HG03432 (cell line): ENCODE results near the gene SCUBE1.
"Not testable (repeated sequence)": the region's sequence is repeated elsewhere in the genome, so short reads cannot be mapped to it uniquely, and the experiment has no call there.

Experiments used
- ATAC-seq: cut with Tn5 transposase; IDR thresholded peaks from one replicate; pipeline ENCODE4 v1.9.1; 2021; ENCODE audit warnings: mild to moderate bottlenecking, moderate library complexity; ENCODE audit not compliant: unreplicated experiment

Gene SCUBE1

DNA sequence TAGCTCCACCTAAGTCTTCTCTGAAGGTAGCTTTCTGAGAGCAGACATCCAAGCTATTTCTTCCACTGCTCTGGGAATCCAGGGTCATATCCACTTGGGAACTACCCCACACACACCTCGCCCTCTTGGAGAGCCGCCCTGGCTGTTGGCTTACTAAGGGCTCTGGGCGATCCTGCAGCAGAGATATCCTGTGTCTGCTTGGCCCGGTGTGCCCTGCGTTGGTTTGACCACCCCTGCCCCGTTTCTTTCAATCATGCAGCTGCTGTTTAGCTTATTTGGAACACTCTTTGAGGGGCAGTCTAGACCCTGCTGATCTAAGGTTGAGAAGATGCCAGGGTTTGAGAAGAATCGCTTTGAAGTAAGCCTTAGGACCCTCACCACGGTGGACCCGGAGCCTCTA is 17.4 kb upstream of the SCUBE1 start:
- ATAC-seq: no peak

DNA sequence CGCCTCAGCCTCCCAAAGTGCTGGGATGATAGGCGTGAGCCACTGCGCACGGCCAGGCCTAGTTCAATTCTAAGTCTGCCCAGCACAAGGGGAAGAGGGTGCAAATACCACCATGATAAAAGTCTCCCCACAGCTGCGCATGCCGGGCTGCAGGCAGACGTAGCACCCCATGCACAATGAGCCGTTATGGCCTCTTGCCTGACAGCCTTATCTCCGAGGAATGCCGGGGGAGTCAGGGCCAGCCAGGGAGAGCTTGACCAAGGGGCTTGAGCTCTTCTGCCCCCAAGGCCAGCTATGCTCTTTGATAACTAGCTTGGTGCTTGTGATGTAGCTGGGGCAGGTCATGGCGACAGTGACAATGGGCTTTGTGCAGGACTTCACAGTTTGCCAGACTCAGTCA is 13.7 kb upstream of the SCUBE1 start:
- no peak for ATAC-seq

DNA sequence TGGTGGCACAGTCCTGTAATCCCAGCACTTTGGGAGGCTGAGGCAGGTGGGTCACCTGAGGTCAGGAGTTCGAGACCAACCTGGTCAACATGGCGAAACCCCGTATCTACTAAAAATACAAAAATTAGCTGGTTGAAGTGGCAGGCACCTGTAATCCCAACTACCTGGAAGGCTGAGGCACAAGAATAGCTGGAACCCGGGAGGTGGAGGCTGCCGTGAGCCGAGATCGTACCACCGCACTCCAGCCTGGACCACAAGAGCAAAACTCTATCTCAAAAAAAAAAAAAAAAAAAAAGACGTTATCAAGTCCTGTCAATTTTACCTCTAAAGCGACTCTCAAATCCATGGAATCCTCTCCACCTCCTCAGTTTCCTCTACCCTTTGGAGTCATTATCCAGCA is 12.5 kb upstream of the SCUBE1 start:
- ATAC-seq: not testable (repeated sequence)

DNA sequence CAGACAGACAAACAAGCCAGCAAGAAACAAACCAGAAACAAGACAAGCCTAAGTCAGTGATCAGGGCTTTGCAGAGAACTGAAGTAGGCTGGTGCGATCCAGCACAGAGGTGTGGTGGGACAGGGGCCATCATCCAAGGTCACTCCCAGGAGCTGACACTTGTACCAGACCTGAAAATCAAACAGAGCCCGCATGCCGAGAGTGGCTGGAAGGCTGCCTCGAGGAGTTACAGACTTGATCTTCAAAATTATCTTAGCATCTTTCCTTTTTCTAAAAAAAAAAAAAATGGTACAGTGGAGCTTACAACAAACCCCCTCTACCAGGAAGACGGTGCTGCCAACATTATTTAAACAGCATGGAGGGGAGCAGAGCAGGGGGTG is 8.8 kb upstream of the SCUBE1 start:
- no peak for ATAC-seq

DNA sequence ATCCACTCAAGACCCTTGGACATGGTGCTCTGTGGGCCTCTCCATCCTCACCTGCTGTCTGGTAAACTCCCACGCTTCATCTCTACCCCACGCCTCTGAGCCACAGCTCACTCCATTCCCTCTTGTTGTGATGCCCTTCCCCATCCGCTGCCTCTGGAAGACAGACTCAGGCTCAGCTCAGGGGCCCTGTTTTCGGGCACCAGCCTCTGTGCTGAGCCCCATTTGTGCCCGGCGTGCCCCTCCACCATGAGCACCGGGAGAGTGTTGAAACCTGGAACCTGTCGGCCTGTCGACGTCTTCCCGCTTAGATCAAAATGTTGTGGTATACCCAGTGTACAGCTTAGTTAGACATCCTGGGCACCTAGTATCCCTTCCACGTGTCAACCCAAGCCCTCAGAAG is 6.5 kb upstream of the SCUBE1 start:
- no peak for ATAC-seq

DNA sequence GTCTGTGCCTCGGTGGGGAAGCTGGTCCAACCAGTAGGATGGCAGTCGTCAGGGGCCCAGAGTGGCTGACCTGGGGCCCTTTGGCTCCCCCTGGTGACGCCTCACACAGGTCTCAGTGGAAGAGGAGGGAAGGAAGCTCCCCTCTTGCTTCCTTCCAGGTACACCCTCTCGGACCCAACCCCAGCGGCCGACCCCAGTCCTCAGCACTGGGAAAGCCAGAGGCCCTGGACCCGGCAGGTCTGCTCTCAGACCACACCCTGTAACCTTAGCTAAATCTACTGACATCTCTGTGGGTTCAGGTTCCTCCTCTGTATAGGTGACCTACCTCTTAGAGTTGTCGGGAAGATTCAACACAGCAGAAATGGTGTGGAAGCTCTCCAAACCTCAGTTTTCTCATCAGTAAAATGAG is 3.4 kb upstream of the SCUBE1 start:
- ATAC-seq: no peak

DNA sequence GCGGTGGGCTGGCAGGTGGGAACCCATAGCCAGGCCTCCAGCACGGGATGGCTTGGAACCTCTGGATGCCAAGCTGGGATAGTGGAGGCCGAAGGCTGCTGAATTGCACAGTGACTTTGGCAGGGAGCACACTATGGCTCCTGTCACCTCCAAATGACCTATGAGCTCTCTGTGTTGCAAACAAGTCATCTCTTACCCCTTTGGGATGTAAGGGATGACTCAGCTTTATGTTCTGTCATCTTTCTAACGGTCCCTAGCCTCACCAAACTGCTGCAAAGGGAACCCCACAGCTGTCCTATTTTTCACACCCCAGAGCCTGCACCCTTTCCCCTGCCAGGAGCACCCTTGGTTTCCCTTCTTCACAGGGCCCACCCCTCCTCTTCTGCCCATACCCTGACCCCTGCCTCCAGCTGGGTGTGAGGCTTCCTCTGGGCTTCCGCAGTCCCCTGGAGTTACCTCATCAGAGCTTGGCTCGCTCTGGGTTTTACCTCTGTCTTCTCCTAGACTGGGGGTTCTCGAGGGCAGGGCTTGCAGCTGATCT is 2.7 kb upstream of the SCUBE1 start:
- ATAC-seq: no peak

DNA sequence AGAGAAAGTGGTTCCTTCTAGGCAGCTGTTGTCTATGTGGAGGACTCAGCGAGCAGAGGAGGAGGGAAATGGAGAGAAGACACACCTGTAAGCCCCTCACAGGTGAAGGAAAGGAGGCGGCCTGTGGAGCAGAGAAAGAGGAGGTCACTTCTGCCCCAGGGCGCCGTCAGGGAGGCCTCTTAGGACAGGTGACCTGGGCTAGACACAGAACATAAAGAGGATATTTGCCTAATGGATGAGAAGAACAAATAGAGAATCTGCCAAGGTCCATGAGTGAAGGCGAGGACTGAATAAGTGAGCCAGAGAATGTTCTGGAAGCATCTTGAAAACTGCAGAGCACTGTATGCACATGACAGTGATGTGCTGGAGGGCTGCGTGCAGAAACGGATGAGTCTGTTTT is 2.2 kb upstream of the SCUBE1 start:
- ATAC-seq: no peak

DNA sequence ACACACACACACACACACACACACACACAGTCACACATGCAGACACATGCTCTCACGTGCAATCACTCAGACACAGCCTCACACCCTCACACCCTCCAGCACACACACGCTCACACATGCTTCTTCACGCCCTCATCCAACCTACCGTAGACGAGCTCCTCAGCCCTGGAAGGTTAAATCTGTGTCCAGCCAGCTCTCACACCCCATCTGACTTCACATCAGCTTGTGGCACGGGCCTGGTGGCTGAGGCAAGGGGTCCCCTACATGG is 1.3 kb upstream of the SCUBE1 start:
- ATAC-seq: no peak

DNA sequence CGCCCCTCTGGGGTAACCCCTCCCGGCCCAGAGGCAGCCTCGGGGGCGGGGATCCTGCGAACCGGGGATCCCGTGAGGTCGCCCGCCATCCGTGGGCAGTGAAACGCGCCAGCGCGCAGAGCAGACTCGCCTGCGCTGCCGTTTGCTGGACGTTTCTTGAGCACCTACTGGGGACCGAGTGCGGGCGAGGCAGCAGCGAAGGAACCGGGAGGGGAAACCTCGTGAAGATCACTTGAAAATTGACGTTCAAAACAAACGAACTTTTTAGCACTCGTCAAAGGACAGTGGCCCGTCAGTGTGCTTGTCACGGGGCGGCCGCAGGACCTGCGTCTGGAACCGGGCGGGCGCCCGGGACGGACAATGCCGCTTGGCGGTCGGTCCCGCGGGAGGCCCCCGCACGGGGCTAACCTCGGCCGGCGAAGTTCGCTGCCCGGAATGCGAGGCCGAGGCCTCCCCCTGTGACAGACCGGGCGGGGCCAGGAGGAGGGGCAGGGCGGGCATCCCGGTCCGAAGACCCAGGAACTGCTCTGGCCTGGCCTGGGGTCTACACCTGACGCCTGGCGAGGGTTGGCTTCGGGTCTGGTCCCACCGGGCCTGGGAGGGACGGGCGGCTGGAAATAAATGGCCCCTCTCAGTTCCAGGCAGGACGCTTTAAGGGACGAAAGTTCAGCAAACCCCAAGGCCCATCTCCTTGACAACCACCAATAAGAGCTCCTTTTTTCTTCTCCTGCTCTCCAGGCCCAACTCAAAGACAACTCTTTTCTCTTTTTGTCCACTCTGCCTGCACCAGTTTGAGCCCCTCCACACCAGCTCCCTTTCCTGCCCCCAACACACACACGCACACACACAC is 723 bp upstream of the SCUBE1 start:
- ATAC-seq: no peak

DNA sequence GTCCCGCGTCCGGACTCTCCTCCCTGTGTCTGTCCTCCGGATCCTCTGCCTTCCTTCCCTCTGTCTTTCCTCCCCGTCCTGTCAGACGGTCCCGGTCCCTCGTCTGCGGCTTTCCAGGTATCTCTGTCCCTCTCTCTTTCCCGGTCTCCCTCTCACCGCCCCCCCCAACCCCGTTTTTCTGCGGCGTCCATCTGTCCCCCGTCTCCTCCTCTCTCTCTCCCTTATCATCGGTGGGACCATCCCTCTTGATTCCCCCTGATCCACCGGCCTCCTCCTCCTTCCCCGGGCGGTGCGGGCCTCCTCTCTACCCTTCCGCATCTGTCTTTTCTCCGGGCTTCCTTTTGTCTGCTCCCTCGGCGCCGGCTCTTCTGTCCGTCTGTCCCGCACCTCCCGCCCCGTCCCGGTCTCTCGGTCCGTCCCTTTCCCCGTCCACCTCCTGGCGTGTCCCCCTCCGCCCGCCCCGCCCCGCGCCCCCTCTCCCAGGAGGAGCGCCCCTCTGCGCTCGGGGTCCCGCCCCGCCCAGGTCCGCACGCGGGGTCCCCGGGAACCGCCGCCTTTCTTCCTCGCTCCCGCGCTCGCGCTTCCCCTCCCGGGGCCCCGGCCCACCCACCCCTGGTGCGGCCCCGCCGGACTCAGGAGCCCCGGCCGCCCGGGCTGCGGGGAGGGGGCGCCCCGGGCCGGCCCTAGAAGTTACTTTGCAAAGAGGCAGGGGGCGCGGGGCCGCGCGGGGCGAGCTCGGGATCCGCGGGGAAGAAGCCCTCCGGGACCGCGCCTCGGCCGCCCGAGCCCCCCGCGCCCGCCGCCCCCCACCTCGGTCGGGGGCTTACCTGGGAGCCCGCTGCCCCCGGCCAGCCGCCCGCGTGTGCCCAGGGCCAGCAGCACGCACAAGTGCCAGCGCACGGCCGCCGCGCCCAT is 568 bp downstream of the SCUBE1 start:
- no peak for ATAC-seq

DNA sequence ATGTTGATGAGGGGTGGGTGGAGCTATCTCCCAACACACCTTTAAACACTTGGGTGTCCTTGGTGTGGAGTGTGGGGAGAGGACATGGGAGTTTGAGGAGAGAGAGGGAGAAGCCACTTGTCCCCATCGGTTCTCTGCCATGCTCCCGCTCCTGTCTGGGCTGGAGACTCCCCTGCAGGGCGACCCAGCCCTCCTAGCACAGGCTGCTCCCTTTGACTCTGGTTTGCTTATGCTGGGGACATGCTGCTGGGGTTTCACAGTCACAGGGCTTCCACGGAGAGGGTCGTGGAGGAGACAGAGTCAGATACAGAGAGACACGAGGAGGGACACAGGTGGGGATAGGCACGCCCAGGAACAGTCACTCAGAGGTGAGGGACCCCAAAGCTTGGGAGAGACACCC is 1.6 kb downstream of the SCUBE1 start:
- ATAC-seq: no peak

DNA sequence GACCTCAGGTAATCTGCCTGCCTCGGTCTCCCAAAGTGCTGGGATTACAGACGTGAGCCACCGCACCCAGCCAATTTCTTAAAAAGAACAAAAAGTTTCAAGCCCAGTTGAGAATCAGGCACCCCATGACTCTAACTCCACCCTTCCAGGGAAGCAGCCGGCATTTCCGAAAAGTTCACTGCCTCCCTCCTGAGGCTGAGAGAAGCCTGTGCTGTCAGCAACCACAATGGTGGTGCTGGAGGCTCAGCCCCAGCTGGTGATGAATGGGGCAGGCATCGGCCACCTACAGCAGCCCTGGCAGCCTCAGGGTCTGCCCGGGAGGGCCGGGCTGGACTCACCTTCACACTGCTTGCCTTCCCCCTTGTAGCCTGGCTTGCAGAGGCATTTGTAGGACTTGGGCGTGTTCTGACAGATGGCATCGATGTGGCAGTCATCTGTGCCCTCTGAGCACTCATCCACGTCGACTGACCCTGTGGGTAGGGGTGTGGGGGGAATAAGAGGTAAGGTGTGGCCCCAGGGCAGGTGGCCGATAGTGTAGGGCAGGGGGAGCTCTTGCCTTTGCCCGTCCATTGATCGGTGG is 4.3 kb downstream of the SCUBE1 start:
- no peak for ATAC-seq

DNA sequence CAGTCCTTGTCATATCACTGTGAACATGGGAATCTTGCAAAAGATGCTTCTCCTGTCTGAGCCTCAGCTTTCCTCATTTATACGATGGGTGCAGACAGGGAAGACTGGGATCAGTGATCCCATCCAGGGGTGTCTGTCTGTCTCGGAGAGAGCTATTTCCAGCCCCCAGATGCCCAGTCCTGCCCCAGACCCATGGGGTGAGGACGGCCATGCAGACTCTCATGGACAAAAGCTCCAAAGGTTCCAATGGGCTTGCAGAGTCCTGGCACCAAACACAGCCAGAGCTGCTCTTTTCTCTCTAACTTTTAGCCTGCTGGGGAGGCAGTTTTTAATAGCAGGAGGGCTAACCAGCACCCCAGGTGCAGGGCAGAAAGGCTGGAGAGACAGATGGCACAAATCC is 5.2 kb downstream of the SCUBE1 start:
- no peak for ATAC-seq

DNA sequence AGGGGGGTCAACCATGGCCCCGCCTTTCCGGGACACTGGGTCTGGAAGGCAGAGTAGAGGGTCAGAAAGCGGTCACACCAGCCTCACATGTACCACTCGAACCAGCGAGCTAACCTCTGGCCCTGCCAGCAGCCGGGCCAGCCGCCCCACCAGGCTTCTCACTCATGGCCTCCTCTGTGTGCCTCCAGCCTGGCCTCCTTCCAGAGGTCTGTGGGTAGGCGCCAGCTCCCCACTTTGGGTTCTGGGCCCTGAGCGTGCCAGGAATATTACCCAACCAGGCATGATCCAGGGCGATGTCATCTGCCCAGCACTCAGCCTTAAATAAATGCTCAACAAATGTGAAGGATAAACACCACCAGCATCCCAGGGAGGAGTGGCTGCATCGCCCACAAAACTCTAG is 5.8 kb downstream of the SCUBE1 start:
- ATAC-seq: no peak

DNA sequence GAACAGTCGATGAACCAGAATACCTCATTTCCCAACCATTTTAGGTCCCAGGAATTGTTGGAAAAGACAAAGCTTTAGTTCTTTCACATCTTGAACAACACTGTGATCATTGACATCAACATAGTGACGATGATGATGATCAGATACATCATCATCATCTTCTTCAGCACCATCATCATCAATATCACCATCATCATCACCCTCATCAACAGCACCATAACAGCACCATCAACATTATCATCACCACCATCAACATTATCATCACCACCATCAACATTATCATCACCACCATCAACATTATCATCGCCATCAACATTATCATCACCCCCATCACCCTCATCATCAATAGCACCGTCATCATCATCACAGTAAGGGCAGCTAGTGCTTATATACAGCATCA is 8.8 kb downstream of the SCUBE1 start:
- ATAC-seq: no peak

DNA sequence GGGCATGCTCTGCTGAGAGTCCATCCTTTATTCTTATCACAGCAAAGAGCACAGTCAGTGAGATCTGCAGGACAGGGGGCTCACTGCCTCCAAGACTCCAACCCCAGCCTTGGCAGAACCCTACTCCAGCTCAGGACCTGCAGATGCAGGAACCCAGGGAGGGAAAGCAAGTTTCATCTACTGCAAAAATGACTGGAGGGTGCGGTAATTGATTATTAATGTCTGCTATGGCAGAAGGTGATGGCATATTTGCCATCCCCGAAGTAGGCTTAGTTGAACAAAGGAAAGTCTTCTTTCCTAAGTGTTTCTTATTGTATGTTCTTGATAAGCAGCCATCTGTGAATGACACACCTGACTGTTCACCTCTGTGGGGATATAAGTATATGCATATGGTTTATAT is 9.2 kb downstream of the SCUBE1 start:
- no peak for ATAC-seq

DNA sequence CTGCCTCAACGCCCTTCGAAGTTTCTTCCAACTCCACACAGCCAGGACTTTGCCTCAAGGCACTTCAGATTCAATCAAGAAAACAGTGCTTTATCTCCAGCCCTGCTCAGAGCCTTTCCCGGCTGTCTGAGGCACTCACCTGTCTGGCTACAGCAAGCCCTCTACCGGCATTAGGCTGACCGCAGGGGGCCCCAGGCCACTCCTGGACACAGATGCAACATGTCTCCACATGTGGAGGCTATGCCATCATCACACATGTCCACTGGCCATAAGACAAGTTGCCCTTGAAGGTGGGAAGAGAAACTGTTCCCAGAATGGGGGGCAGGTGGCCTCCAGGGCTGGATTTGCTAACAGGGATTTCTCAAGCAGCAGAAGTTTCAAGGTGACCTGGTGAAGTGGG is 10.0 kb downstream of the SCUBE1 start:
- no peak for ATAC-seq

DNA sequence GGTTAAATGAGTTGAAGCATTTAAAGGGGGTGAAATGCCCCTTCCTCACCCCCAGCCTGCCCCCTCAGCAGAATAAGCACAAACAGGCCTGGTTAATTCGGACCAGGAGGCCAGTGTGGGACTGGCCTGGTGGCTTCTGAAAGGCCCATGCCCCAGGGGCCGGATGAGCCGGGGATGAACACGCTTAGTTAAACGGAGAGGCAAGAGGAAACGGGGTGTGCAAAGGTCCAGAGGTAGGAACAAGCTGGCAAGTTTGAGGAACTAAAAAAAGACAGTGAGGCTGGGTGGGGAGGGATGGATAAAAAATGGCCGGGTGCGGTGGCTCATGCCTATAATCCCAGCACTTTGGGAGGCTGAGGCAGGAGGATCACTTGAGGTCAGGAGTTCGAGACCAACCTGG is 11.5 kb downstream of the SCUBE1 start:
- ATAC-seq: no peak

DNA sequence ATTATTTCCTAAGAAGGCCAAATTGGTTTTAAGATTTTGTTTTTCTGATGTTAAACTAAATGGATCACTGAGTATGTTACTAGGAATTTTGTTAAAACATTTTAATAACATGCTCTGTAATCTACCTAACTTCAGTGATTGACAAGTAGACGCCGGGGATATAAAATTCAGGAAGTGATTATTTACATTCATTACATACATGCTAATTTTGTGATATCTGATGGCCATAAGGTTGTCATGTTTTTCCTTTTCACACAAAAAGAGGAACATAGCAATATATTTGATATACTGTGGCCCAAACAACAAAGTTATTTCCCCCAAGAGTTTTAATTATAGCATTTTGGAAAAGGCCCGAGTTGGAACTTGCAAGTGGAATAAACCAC is 12.1 kb downstream of the SCUBE1 start:
- ATAC-seq: no peak

DNA sequence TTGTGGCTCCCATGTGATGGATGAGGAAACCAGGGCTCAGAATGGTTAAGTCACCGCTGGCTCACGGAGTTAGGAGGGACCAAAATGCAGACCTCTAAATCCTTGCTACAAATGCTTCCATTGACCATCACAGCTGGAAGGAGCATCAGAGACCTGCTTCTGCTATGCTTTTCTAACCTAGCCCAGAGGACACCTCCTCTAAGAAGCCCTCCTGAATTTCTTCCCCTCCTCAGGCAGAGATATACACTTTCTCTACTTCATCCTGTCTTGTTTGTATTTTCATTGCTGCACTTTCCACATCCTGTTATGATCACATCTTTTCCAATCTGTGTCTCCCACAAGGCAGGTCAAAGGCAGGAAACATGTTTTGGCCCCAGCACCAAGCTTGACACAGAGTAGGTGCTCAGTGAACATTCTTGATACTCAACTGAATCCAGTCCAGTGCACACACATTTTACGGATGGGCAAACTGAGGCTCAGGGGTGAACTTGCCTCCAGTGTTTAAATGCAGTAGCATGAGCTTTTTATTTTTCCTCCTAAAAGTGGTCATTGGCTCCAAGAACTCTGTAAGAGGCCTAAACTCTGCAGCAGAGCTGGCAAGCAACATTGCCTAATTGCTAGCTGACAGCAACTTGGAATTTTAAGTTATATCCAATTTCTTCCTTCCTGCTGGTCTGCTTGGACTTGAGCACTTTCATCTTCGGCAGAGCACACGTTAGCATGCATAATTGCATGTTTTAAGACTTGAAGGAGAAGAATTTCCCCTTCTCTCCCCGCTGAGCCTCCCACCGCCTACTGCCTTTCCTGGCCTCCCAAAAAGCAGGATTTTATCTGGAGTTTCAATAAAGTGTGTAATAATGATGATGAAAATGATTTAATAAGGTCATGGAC is 12.7 kb downstream of the SCUBE1 start:
- ATAC-seq: no peak
